ENCODE data around the gene PRPF6.
A peak's percentile ranks its signal among the peaks of the same experiment; 100 is the strongest.
"Not testable (repeated sequence)": the region's sequence is repeated elsewhere in the genome, so short reads cannot be mapped to it uniquely, and the experiment has no call there.

Gene PRPF6

GRCh38 chr20:63960654-63961621 lies 20.0 kb upstream of the PRPF6 start:
- DNase-seq (ENCODE audit: low read depth): not testable (repeated sequence)

GRCh38 chr20:63961664-63962425 lies 19.1 kb upstream of the PRPF6 start:
- no peak for DNase-seq (ENCODE audit: low read depth)

DNA sequence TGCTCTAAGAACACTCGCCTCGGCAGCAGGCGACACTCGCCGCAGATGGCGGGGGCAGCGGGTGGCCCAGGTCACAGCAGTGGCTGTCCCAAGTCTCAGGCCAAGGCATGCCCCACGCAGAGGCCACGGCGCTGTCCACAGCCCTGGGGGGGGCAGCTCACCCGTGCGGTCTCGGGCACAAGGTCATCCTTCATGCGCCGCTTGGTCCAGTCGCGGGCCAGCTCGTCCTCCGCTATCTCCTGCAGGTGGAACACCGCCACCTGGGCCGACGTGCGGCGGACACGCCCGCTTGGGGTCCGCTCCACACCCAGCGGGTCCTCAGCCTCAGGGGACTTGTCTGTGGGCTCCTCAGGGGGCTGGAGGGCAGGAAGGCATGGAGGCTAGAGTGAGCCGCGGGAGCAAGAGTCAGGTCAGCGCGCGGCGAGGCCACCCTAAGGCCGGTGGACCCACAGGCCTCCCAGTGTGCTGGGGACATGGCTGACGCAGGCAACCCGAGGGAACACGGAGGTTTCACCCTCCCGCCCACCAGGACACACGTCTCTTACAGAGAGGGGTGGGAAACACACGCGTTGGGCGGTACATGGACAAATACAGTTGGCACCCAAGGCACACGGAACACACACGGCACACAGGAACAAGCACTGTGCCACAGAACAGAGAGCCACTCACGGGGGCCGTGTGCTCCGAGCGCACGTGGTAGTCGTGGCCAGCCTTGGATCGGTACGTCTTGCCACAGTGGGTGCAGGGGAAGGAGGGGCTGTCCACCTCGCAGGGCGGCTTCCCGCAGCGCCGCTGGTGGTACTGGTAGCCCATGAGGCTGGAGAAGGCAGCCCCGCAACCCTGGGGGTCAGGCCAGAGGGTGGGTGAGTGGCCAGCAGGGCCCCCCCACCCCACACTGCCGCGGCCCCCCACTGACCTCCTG lies 18.2 kb upstream of the PRPF6 start:
- no peak for DNase-seq (ENCODE audit: low read depth)

- no peak for DNase-seq (ENCODE audit: low read depth)
Observed at GRCh38 chr20:63963348-63963741, 17.6 kb upstream of the PRPF6 start.

GRCh38 chr20:63963784-63964301 lies 17.1 kb upstream of the PRPF6 start:
- DNase-seq (ENCODE audit: low read depth): no peak

GRCh38 chr20:63964412-63964811 lies 16.5 kb upstream of the PRPF6 start:
- no peak for DNase-seq (ENCODE audit: low read depth)

GRCh38 chr20:63966172-63966943 lies 14.6 kb upstream of the PRPF6 start:
- DNase-seq (ENCODE audit: low read depth): no peak

DNA sequence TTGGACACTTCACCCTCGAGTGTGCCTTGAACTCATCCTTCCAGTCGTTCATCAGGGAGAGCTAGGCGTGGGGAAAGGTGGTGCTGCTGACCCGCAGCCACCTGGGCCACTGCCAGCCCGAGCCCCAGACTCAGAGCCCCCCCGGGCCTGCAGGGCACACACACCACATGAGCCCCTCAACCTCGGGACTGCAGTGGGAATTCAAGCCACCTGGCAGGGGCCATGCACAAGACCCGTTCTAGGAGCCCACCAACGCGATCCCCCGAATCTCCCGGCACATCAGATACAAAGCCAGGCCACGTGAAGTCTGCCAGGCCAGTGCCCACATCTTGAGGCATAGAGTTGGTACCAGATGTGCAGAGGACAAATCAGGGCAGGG lies 14.0 kb upstream of the PRPF6 start:
- DNase-seq (ENCODE audit: low read depth): no peak

DNA sequence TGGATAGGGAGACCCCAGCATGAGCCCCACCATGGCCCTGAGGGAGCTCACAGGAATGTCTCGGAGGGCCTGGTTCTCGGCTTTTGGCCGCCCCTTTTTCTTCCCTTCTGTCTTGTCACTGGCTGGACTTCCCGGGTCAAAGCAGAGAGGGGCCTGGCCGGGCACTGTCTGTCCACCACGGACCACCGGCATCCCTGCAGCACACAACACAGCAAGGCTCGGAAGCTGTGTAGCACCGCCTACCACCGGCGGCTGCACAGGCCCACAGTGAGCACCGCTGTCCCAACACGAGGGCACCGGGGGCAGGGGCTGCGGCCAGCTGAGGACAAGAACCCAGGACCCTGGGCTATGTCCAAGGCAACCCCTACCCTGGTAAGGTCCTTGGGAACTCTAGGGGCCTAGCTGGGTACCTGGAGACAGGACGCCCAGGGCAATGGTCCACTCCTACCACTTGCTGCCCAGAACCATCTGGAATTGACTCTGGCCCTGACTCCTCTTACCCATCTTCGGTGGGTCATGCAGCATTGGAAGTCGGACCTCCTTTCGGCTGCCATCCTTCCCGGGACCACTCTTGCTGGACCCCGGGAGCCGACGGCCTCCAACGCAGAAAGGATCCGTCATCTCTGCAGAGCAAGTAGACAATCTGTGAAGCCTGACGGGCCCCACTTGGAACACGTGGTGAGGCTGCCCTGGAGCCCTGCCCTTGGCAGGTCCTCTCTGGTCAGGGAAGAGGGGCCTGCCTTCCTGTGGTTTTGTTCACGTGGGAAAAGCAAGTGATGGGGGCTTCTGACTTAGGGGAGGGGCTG lies 13.4 kb upstream of the PRPF6 start:
- DNase-seq (ENCODE audit: low read depth): no peak

GRCh38 chr20:63968136-63968927 lies 12.6 kb upstream of the PRPF6 start:
- no peak for DNase-seq (ENCODE audit: low read depth)

DNA sequence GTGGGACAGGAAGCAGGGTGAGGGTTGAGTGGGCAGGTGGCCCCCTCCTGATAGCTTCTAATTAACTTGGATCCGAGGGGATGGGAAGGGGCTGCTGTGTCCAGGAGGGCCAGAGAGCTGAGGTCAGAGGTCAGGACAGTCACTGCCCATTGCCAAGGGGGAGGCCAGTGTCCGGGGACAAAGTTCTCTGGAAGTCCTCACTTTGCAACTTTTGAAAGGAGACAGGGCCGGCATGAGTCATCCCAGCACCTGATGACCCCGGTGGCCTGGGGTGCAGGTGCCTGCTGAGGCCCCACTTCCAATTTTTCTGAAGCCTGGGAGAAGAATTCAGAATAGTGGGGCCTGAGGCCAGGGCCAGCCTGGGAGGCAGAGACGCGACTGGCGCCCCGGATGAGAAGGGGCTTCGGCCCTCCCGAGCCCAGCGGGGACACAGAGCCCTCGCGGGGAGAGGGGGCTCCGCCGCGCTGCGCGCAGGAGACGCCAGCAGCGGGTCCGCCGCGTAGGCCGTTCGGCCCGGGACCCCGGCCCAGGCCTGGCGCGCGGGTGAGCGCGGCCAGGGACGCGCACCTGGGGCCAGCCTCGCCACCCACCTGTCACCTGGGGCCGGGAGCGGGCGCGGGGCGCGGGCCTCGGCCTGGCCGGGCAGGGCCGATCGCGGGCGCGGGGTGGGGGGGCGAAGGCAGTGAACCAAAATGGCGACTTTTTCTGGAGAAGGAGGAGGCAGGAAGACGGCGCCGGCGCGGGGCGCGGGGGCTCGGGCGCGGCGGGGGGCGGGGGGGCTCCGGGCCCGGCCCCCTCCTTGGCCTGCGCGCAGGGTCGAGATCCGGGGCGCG lies 11.8 kb upstream of the PRPF6 start:
- DNase-seq (ENCODE audit: low read depth): no peak

- peak; percentile 54 for DNase-seq (ENCODE audit: low read depth)
Observed at GRCh38 chr20:63969838-63970713, 10.9 kb upstream of the PRPF6 start, which contains the start of gene ZNF512B. ZNF512B (minus strand) TSS chr20:63969930; CDS start chr20:63967950, 1,980 bp downstream.

DNA sequence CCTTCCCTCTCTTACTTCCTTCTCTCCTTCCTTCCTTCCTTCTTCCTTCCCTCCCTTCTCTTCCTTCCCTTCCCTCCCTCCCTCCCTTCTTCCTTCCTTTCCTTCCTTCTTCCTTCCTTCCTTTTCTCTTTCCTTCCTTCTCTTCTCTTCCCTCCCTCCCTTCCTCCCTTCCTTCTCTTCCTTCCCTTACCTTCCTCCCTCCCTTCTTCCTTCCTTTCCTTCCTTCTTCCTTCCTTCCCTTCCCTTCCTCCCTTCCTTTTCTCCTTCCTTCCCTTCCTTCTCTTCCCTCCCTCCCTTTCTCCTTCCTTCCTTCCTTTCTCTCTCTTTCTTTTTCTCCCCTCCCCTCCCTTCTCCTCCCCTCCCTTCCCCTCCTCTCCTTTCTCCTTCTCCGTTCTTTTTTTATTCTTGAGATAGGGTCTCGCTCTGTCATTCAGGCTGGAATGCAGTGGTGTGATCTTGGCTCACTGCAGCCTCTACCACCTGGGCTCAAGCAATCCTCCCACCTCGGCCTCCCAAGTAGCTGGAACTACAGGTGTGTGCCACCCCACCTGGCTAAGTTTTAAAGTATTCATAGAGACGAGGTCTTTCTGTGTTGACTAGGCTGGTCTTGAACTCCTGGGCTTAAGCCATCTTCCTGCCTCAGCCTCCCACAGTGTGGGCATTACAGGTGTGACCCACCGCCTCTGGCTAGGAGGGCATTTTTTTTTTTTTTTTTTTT lies 10.1 kb upstream of the PRPF6 start:
- DNase-seq (ENCODE audit: low read depth): no peak

GRCh38 chr20:63971960-63972311 lies 9.0 kb upstream of the PRPF6 start:
- DNase-seq (ENCODE audit: low read depth): not testable (repeated sequence)

DNA sequence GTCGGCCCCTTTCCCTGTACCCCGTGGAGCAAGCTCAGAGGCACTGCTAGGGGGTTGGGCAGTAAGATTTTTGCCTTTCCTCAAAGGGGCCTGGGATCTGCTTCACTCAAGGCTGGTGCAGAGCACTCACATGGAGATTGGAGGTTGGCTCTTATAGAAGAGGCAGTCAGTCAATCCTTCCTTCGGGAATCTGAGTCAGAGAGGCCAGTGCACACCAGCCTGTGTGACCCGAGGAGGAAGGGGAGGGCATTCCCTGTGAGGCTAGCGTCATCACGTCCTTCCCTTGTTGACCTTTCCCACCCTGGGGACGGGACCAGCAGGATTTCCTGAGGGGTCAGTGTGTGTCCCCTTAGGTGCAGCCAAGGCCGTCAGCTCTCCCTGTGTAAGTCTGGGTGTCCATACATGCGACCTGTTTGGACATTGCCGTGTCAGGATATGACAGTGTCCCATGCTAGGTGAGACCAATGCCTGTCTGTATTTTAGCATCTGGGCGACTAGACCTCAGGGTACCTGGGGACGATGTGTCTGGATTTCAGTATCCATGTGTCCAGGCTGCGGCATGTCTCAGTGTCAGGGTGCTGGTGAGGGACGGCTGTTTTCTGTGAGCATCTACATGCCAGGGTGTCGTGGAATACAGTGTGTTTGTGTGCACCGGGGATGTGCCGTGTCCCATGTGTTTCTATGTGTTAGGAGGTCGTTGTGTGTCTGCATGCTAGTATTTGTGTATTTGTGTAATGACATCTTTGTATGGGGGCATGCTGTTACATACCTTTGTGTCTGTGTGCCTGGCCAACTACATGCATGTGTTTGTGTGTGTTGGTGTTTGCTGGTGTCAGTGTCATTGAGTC lies 8.4 kb upstream of the PRPF6 start:
- no peak for DNase-seq (ENCODE audit: low read depth)

DNA sequence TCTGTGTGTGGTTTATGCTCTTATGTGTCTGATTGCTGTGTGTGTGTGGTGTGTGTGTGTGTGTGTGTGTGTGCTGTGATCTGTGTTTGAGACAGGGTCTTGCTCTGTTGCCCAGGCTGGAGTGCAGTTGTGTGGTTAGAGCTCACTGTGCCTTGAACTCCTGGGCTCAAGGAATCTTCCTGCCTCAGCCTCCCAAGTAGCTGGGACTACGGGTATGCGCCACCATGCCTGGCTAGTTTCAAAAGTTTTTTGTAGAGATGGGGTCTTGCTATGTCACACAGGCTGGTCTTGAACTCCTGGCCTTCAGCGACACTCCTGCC lies 7.8 kb upstream of the PRPF6 start:
- DNase-seq (ENCODE audit: low read depth): no peak

Measured in activated T-cell treated with anti-CD3 and anti-CD28 coated beads for 1 hour (primary cell).